HEK293 (cell line): ENCODE measurements around the gene CD9.

Source experiments
- BCL11A ChIP-seq: fragments of 450-650 bp; formaldehyde crosslinking; IDR thresholded peaks from 2 replicates; pipeline ENCODE4 v1.5.1; 2016; ENCODE audit warnings: low read depth, missing biosample characterization, missing genetic modification characterization
- KLF17 ChIP-seq: fragments of 450-650 bp; formaldehyde crosslinking; IDR thresholded peaks from 2 replicates; pipeline ENCODE4 v1.5.1; 2016; ENCODE audit warnings: missing biosample characterization, missing genetic modification characterization
- PRDM10 ChIP-seq: fragments of 450-650 bp; formaldehyde crosslinking; IDR thresholded peaks from 2 replicates; pipeline ENCODE4 v1.5.1; 2016; ENCODE audit warnings: missing biosample characterization, missing genetic modification characterization
- TSHZ1 ChIP-seq: fragments of 450-650 bp; formaldehyde crosslinking; IDR thresholded peaks from 2 replicates; pipeline ENCODE4 v1.5.1; 2016; ENCODE audit warnings: missing biosample characterization, missing genetic modification characterization, borderline replicate concordance
- ZNF133 ChIP-seq: fragments of 450-650 bp; formaldehyde crosslinking; IDR thresholded peaks from 2 replicates; pipeline ENCODE4 v1.5.1; 2016; ENCODE audit warnings: missing biosample characterization, missing genetic modification characterization
- ZNF24 ChIP-seq: fragments of 450-650 bp; formaldehyde crosslinking; IDR thresholded peaks from 2 replicates; pipeline ENCODE4 v1.5.1; 2016; ENCODE audit warnings: missing biosample characterization, missing genetic modification characterization
- ZNF391 ChIP-seq: fragments of 450-650 bp; formaldehyde crosslinking; IDR thresholded peaks from 2 replicates; pipeline ENCODE4 v1.5.1; 2016; ENCODE audit warnings: low read depth, missing biosample characterization, missing genetic modification characterization, borderline replicate concordance
- ZNF426 ChIP-seq: fragments of 450-650 bp; formaldehyde crosslinking; IDR thresholded peaks from 2 replicates; pipeline ENCODE4 v1.5.1; 2017; ENCODE audit warnings: missing biosample characterization, missing genetic modification characterization, mild to moderate bottlenecking, inconsistent platforms, moderate library complexity
- ZNF449 ChIP-seq: fragments of 450-650 bp; formaldehyde crosslinking; IDR thresholded peaks from 2 replicates; pipeline ENCODE4 v1.5.1; 2017; ENCODE audit warnings: missing biosample characterization, mild to moderate bottlenecking, missing genetic modification characterization, moderate library complexity
- ZNF555 ChIP-seq: fragments of 450-650 bp; formaldehyde crosslinking; conservative IDR thresholded peaks from 2 replicates; pipeline ENCODE4 v1.5.1; 2017; ENCODE audit warnings: missing biosample characterization, mild to moderate bottlenecking, missing genetic modification characterization, inconsistent platforms
- ZNF621 ChIP-seq: fragments of 450-650 bp; formaldehyde crosslinking; IDR thresholded peaks from 2 replicates; pipeline ENCODE4 v1.5.1; 2017; ENCODE audit warnings: missing biosample characterization, missing genetic modification characterization
- ZNF76 ChIP-seq: fragments of 450-650 bp; formaldehyde crosslinking; IDR thresholded peaks from 2 replicates; pipeline ENCODE4; 2016; ENCODE audit warnings: low read depth, missing biosample characterization, missing genetic modification characterization, borderline replicate concordance
- ZNF792 ChIP-seq: fragments of 450-650 bp; formaldehyde crosslinking; IDR thresholded peaks from 2 replicates; pipeline ENCODE4 v1.5.1; 2016; ENCODE audit warnings: missing biosample characterization, missing genetic modification characterization
- TF ChIP-seq, protein P1 (sequence below): fragments of 450-650 bp; formaldehyde crosslinking; IDR thresholded peaks from 2 replicates; pipeline ENCODE4 v1.5.1; 2016; ENCODE audit warnings: missing biosample characterization, missing genetic modification characterization

GRCh38 chr12:6198051-6198450 lies 2.1 kb upstream of the CD9 start:
- TF ChIP-seq ZNF621 (tag by site-specific recombination) (no peak), PRDM10 (tag by site-specific recombination) (no peak), ZNF426 (tag by site-specific recombination) (no peak), ZNF391 (tag by site-specific recombination) (no peak), ZNF555 (tag by site-specific recombination) (no peak), KLF17 (no peak), ZNF792 (tag by site-specific recombination) (no peak), TSHZ1 (tag by site-specific recombination) (no peak), ZNF449 (tag by site-specific recombination) (no peak), ZNF133 (no peak), BCL11A (tag by site-specific recombination) (no peak), ZNF76 (no peak), ZNF24 (tag by site-specific recombination) (no peak)
- TF ChIP-seq, protein P1, sequence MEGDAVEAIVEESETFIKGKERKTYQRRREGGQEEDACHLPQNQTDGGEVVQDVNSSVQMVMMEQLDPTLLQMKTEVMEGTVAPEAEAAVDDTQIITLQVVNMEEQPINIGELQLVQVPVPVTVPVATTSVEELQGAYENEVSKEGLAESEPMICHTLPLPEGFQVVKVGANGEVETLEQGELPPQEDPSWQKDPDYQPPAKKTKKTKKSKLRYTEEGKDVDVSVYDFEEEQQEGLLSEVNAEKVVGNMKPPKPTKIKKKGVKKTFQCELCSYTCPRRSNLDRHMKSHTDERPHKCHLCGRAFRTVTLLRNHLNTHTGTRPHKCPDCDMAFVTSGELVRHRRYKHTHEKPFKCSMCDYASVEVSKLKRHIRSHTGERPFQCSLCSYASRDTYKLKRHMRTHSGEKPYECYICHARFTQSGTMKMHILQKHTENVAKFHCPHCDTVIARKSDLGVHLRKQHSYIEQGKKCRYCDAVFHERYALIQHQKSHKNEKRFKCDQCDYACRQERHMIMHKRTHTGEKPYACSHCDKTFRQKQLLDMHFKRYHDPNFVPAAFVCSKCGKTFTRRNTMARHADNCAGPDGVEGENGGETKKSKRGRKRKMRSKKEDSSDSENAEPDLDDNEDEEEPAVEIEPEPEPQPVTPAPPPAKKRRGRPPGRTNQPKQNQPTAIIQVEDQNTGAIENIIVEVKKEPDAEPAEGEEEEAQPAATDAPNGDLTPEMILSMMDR (tag by site-specific recombination), result no peak
